RWPE1 (cell line): ENCODE data around the gene SLIT3.
A peak's percentile ranks its signal among the peaks of the same experiment; 100 is the strongest.

Source experiments
- CTCF ChIA-PET: fragments of 350-600 bp; sonication (Branson Sonifier 250); formaldehyde crosslinking; extraction: SDS; loops from one replicate; lab custom pipeline; 2021; lab: Yijun Ruan, JAX
- POLR2A ChIA-PET: fragments of 400-600 bp; formaldehyde crosslinking; extraction: SDS; loops from one replicate; lab custom pipeline; 2020; ENCODE audit warnings: antibody characterized with exemption; ENCODE audit not compliant: low non-redundant PET; lab: Yijun Ruan, JAX
- DNase-seq: peaks from one replicate; pipeline ENCODE4 v3.0.0; 2012; ENCODE audit warnings: low spot score
- H3K27ac ChIP-seq: fragments of 450-650 bp; 2 replicates; pipeline ENCODE4 v1.5.1; 2017
- TF ChIP-seq, protein P1 (sequence below): fragments of 450-650 bp; conservative IDR thresholded peaks from 2 replicates; pipeline ENCODE4 v1.5.1; 2017; ENCODE audit warnings: low read depth, mild to moderate bottlenecking

SLIT3 gene

DNA sequence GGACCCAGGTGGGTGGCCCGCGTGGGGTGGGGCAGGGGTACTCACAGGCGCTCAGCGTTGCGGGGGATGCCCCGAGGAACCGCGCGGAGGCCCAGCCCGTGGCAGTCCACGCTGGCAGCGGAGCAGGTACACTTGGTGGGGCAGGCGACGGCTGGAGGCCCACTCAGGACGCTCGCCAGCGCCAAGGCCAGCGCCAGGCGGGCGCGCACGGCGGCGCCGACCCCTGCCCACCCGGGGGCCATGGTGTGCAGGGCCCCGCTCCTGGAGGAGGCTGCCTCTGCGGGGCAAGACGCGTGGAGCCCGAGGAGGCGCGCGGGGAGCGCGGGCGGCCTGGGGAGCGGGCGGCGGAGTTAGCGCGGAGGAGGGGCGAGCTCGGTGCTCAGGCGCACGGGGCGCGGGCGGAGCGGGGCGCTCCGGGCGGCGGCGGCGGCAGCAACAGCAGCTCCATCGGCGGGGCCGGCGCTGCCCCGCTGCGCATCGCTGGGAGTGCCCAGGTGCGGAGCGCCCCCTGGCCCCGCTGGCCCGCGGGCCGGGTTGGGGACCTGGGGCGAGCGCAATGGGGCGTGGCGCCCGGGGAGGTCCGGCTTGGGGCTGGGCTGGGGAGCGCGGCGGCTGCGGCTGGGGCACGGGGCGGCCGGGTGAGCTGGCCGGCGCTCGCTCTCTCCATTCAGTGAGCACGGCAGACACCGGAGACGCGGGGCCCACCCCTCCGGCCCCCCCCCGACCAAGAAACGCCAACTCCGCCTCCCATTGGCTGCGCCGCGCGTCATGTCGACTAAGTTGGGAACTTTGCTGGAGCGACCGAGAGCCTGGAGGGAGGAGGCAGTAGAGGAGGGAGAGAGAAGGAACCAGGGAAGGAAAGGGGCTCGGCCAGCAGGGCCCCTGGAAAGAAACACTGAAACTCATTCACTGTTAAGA, at the start of gene SLIT3:
Gene SLIT3, minus strand, starts transcription at position 672 of the 918 bp plus-strand sequence. Its CDS starts 430 bp downstream, at position 242.
- TF ChIP-seq, protein P1, sequence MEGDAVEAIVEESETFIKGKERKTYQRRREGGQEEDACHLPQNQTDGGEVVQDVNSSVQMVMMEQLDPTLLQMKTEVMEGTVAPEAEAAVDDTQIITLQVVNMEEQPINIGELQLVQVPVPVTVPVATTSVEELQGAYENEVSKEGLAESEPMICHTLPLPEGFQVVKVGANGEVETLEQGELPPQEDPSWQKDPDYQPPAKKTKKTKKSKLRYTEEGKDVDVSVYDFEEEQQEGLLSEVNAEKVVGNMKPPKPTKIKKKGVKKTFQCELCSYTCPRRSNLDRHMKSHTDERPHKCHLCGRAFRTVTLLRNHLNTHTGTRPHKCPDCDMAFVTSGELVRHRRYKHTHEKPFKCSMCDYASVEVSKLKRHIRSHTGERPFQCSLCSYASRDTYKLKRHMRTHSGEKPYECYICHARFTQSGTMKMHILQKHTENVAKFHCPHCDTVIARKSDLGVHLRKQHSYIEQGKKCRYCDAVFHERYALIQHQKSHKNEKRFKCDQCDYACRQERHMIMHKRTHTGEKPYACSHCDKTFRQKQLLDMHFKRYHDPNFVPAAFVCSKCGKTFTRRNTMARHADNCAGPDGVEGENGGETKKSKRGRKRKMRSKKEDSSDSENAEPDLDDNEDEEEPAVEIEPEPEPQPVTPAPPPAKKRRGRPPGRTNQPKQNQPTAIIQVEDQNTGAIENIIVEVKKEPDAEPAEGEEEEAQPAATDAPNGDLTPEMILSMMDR, result peak; percentile 16; the same call in 1 of the 2 replicates
- ChIA-PET POLR2A (no interaction called here), CTCF (interaction anchor here (0.6 to 1.1 kb wide), 7 partner anchors 9 to 620 kb away, joined by 3 to 5 read pairs (median 3); no protein-coding TSS in a partner anchor)
- peak within 1 kb of the TSS; percentile 59 for H3K27ac ChIP-seq
- DNase-seq, result peak; percentile 93

DNA sequence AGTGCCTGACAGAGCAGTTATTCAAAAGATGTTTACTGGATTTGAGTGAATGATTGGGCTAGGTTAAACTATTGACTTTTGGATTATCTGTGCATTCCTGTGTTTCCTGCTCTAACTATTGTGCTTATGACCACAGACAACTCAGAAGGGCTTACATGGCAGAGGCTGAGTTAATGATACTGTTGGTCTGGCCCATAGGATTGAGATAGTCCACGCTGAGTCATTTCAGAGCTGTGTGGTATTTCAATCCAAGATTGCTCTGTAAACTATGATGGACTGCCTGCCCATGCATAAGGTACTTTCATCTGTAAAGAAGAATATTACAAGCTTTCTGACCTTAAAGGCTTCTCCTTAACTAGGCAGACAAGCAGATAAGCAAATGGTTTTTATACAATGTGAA, 49.1 kb upstream of the SLIT3 start:
- ChIA-PET CTCF (interaction anchor here (0.6 to 1.4 kb wide), 3 partner anchors 47 to 483 kb away, joined by 3 to 4 read pairs (median 3); no protein-coding TSS in a partner anchor), POLR2A (no interaction called here)
- peak; percentile 72 for DNase-seq
- peak overlapping the region; percentile 76; the same call in 1 of the 2 replicates for H3K27ac ChIP-seq
- TF ChIP-seq, protein P1, result no peak

DNA sequence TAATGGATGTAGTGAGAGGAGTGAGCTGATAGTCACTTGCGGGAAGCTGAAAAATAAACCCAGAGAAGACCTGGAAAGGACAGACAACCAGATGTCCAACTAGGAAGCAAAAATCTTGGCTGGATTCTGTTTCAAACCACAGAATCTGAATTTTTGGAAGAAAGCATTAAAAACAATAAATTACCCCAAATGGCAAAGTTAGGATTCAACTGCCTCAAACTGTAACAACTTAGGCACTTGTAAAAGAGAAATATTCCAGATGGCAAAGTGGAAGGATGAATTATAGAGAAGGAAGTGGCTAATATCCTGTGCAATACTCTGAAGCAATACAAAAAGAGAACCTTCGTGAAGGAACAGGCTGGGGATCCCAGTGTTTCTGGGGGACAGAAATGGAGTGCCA, 46.8 kb upstream of the SLIT3 start:
- DNase-seq, result no peak
- no peak overlapping the region for H3K27ac ChIP-seq
- POLR2A ChIA-PET, result no interaction called here
- TF ChIP-seq, protein P1, result no peak
- CTCF ChIA-PET, result interaction anchor here (0.6 kb wide), 1 partner anchor 743 kb away, joined by 3 read pairs; no protein-coding TSS in a partner anchor

DNA sequence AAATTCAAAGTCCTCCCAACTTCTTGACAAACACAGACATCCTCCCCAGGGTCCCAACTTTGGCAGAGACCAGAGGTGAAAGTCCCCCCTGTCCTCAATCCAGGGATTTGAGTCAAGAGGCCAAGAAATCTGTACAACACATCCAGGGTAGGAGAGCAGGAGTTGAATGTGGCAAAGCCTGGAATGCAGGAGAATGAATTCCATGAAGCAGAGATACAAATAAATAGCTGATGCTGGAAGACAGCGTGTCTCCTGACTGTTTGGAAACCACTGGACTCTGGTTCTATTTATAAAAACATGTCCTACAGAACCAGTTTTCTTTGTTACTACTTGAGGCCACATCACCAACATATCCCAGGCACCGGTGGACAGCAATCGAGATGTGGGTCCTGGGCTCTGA, 43.7 kb upstream of the SLIT3 start:
- POLR2A ChIA-PET, result no interaction called here
- no peak for DNase-seq
- TF ChIP-seq, protein P1, result no peak
- H3K27ac ChIP-seq, result no peak overlapping the region
- CTCF ChIA-PET, result no interaction called here

DNA sequence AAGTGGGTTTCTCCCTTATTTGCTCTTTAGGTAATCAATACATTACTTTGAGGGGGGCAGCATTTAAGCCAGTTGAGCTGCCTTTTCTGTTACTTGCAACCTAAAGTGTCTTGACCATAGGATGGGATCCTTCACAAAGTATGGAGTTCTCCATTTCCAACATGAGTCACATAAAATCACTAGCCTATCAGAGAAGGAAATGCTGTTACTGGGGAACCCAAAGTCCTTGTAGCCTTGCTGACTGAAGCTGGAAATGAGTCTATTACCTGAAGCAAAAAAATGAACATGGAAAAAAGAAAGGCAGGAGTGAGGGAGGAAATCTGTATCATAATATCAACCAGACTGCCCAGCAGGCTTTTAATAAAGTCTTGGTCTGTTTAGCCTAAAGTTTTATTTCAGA, 42.8 kb upstream of the SLIT3 start:
- H3K27ac ChIP-seq, result no peak overlapping the region
- TF ChIP-seq, protein P1, result no peak
- CTCF ChIA-PET, result interaction anchor here (0.5 kb wide), 1 partner anchor 95 kb away, joined by 4 read pairs; no protein-coding TSS in a partner anchor
- DNase-seq, result peak; percentile 12
- POLR2A ChIA-PET, result no interaction called here

DNA sequence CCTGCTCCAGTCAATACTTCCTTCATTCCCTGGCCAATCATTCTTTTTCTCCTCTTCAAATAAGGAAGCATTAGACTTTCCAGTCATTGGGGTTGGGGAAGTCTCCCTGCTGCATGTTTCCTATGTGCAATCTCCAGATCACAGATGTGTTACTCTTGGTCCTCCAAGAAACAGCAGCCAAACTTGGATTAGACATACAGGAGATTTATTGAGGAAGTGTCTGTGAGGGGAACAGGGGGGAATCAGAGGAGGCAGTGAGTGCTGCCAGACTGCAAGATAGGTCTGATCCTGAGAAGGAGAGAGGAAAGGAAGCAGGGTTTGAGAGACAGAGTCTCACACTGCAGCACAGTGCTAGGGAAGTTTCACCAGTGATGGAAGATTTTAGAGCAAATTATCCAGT, 40.6 kb upstream of the SLIT3 start:
- H3K27ac ChIP-seq, result no peak overlapping the region
- TF ChIP-seq, protein P1, result no peak
- no peak for DNase-seq
- POLR2A ChIA-PET, result no interaction called here
- CTCF ChIA-PET, result no interaction called here
